Ureter (tissue), 1 donor: Measurements from ENCODE around the gene ITGB6. TPM values are rescaled to one million over a fixed set of nuclear protein-coding genes. Genes with fewer than 3 reads are reported as not detected.

ENCODE experiments used
- DNase-seq: peaks from one replicate; pipeline ENCODE4 v3.0.0-alpha.2; 2020; ENCODE audit warnings: low spot score
- total RNA-seq: library from RNA; stranded (reverse); gene quantifications from one replicate; pipeline ENCODE4 v1.2.4, GENCODE V29; 2023
- donor health status: DM: yes; HTN: yes; CAD: no.

Gene ITGB6, protein sequence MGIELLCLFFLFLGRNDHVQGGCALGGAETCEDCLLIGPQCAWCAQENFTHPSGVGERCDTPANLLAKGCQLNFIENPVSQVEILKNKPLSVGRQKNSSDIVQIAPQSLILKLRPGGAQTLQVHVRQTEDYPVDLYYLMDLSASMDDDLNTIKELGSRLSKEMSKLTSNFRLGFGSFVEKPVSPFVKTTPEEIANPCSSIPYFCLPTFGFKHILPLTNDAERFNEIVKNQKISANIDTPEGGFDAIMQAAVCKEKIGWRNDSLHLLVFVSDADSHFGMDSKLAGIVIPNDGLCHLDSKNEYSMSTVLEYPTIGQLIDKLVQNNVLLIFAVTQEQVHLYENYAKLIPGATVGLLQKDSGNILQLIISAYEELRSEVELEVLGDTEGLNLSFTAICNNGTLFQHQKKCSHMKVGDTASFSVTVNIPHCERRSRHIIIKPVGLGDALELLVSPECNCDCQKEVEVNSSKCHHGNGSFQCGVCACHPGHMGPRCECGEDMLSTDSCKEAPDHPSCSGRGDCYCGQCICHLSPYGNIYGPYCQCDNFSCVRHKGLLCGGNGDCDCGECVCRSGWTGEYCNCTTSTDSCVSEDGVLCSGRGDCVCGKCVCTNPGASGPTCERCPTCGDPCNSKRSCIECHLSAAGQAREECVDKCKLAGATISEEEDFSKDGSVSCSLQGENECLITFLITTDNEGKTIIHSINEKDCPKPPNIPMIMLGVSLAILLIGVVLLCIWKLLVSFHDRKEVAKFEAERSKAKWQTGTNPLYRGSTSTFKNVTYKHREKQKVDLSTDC
- 96.3 TPM for total RNA-seq

DNA sequence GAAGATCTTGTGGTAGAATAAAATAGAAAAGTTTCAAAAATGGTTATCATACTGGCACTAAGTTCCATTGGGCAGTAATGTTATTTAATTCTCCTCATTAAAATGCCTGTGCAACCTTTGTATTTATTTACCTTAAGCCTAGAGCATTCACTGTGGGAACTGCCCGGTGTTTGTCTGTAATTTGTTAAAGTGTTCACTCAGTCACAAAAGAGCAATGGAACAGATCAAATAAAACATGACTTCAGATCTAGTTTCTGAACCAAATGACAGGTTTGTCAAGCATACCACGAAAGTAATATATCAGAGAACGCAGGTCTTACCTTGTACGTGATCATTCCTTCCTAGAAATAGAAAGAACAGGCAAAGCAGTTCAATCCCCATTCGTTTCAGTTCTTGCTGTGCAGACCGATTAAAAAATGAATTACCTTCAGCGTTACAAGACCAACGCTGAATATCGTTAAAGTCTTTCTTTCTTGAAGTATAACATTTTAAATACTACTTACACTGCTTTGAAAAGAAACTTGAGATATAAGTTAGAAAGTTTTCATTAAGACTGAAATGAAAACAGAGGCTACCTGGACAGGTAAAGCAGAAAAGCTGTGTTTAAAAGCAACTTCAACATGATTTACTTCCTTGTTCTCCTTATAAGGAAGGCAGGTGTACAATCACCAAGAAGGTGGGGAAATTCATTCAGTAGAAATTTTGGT, at the start of gene ITGB6:
ITGB6 (minus strand) TSS at position 590 of the 707 bp plus-strand sequence; CDS start at position 381, 209 bp downstream.
- no peak for DNase-seq

DNA sequence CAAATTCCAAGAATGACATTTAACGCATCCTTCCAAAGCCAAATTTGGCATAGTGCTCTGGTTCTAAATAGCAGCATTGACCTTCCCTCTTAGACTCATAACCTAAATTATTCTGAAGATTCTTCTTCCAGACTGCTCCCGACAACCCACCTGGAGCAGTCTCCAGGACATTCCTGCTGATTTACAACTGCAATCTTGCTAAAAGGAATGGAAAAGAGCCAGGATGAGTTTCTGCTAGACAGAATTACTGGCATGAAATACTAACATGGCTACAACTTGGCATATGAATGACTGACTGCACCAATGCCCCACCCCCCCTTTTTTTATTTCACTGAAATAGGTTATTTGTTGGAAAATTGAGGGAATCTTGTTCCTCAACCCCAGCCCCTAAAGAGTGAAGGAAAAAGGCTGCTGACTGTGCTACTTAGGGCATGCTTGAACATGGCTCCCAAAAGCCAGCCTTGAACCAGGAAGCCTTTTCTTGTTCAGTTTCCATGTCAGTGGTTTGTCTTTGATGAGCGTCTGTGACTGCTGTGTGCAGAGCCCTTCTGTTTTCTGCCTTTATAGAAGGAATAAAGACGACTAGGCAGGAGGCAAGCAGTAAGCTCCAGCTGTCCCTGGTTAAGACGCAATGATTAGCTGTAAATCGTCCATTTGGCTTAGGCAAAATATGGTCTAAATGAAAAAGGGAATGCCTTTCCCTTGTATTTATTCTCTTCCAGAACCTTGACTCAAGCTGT, 47.4 kb upstream of the ITGB6 start:
- no peak for DNase-seq

DNA sequence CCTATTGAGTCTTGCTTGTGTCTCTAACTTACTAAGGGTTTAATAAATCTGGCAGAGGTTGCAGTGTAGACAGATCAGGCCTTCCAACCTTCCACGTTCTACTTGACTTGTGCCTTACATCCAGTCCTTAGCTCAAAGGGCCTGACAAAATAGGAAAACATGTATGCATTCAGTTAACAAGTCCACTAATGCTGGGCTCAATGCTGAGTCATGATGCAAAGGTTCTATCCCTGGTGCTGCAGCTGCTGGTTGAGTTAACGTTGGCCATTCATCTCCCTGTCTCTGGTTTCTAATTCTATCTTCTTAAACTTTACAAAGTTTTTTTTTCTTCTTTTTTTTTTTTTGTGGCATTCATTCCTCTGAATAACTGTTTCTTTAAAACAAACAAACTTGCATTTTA, 46.3 kb upstream of the ITGB6 start:
- no peak for DNase-seq

DNA sequence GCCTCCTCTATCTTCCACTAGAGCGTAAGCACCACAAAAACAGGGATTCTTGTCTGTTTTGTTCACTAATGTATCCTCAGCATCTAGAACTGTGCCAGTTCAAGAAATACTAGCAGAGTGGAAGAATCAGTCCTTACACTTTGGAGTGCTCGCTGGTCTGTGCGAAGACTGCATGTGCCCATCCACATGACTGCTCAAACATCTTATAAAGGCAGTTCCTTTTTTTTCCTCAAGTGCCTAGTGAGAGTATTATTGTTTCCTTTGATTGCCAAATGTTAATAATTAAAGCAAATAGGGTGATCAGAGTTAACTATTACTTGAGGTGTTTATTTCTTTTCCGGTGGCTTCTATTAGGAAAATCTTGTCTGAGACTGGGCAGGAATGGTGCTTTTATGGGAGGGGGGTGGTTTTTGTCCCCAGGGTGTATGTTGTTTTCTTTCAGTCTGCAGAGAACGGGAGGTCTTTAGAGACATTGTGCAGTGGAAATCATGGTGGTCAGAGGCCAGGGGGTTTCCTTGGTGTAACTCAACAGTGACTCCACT, 45.6 kb upstream of the ITGB6 start:
- DNase-seq = no peak

DNA sequence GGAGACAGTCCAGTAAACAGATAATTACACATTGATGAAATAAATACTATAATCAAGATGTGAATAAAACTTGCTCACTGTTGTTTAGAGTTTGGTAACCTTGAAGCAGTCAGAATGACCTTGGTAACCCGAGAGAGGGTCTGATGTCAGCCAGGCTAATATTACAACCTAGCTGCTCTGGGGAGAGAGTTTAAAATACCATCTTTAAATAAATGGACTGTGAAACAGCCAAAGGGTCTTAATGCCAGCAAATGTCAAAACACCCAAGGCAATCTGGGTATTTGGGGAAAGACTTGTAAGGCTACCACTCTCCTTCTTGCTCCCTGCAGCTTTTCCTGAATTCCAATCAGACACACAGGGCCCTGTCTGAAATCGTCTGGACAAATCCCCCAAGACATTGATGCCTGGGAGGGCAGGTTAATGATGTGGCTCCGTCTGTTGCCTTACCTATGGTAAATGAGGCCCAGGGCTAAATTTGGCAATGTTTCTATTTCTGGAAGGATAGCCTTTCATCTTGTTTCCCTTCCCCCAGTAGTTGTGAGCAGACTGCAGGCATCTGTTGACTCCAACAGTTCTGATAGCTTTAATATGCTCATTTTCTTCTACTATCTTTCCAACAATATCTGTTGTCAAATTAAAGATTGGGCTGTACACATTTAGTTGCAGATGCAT, 43.0 kb upstream of the ITGB6 start:
- no peak for DNase-seq

DNA sequence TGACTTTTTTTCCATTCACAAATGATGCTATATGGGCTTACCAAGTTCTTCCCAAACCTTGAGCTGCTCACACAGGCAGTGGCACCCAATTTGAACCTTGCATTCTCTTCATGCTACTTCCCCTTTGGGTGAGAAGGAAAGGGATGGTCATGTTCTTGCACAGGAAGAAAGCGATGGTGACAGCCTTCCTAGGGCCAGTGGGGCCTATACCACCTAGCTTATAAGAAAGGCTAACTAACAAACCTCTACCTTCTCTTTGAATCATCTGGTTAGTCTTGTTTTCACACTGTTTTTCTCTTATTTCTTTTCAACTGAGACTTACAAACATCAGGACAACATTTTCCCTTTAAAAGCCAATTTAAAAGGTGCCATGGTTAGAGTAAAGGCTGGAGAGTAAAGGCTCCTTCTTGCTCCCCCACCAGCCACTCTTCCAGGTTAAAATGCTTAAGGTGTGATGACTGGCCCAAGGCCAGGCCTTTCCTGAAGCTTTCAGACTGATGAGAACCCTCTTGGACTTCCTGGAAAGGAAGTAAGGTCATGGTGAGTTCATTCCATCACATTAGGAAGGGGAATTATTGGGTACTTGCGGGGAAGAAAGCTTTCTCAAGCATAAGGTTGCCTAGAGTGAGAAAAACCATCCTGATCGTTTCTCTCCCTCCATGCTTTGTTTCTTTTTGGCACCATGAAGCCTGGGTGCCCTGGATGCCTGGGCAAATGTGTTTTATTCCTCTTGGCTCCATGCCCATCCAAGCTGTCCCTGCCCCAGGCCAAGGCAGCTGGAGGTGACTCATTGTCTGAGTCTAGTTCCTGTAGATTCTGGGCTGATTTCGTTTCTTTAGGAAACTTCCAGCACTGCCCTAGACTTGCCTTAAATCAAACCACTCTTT, 41.4 kb upstream of the ITGB6 start:
- DNase-seq = peak; percentile 65

DNA sequence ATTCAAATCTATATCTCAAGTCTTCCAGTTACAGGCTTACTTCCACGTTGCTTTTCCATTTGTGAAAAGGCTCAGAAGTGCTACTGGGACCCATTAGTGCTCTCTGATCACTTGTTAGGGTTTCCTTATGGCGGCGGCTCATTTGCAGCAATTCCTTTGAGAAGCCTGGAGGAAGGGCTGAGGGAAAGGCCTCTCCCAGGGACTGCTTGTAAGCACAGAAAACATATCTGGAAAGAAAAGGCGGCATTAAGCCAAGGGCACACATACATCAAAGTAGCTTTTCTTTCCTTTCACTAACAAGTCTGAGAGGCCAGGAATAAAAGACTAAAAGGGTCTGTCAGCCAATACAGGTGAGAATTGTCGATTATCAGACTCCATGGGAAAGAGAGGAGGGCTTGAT, 39.4 kb upstream of the ITGB6 start:
- no peak for DNase-seq

DNA sequence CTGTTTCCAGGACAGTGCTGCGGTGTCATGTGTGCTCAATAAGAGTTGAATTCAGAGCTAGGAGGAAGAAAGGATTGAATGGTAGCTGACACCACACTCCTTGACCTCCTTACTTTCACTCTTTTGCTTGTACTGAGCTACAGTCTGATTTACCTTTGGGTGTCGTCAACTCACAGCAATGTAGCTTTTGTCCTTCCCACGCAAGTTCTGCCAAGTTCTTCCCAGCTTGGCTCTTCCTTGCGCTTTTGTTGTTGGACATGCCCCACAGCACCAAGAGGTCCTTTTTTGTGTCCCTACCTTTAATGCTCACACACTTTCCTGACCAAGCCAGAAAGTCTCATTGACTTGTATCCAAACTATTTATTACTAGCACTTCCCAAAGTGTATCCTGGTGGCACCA, 38.3 kb upstream of the ITGB6 start:
- no peak for DNase-seq

DNA sequence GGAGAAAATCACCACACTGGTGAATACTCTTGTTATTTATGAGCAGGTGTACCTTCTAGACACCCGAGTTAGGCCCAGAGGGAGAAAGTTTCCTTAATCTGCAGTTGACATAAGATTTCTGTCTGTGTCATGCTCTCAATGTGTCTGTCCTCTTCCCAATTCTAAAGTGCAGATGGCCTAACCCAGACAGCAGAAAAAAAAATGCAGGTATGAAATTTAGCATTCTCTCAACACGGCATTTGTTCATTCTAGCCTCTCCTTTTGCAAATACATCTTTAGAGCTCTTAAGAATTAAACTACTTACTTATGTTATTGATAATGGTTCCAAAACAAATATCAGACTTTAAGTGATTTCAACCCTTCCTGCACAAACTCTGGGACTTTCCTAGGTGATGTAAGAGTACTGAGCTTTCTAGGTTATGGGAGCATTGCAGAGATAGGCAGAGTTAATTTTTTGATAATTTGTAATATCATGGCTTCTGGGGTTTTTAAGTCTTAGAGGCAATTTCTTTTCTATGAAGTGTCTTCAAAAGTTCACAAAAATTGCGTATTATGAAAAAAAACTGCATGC, 32.9 kb upstream of the ITGB6 start:
- DNase-seq = no peak

DNA sequence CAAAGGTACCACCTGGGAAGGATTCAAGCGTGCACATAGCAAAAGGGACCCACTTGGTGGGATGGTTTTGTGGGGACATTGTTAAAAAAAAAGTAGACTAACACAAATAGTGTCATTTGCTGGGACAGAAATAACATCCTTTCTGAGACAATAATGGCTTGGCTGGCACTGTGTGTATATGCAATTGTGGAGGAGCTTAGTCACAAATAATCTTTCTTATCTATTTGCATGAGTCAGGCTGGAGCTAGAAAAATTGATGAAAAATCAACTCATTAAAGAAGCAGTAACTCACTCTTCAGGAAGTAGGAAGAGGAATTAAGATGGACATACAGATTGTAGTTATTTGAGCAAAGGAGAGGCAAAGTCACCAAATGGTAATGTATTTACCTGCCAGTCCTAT, 29.5 kb upstream of the ITGB6 start:
- DNase-seq = no peak

DNA sequence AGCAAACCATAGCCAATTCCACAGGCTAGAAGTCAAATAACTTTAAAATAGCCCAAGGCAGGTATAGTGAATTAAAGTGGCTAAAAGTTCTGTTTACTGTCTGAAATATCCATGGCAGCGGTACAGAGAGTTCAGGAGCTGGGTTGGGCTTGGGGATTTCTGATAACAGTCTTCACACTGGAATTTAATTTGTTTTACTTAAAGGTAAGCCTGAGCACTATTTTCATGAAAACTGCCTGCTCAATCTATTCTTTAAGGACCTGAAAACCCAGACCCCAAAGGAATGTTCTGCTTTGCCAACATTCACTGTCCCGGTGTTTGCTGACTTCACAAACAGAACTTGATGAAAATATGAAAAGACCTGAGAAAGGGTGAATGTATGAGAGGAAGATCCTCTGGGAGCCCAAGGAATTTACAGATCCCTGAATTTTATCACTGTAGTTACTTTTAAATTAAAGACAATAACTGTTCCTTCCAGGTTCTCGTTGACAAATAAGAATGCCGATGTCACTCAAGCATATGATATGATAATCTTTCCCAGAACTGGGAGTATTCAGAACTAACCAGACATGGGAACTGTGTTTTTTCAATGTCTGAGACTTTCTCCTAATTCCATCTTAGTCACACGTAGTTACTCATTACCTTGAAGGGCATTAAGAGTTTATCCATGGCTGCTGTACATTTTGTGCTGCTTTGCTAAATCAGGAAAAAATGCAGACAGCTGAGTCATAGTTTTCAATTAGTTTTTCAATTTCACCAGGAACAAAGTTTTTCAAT, 28.3 kb upstream of the ITGB6 start:
- no peak for DNase-seq

DNA sequence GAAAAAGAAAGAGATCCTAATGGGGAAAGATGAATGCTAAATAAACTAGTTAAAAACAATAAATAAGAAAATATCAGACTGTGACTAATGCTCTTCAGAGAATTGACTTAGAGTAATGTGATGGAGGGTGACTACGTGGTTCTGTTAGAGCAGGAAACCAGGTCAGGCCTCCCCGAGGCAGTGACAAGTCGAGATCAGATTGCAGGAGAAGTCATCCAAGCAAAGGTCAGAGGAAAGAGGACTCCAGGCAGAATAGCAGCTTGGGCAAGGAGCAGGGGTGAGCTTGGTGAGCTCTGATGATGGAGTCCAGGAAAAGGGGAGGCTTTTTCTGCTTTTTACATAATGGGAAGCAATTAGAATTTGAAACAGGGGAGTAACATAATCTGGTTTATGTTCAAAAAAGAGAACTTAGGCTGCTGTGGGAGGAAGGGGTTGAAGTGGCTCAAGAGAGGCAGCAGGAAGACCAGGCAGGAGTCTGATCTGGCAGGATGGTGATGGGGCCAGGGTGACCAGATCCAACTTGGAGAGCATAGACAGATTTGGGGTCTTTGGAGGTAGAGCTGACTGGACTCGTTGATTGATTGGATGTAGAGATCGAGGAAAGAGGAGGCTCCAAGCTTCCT, 27.3 kb upstream of the ITGB6 start:
- DNase-seq = no peak

DNA sequence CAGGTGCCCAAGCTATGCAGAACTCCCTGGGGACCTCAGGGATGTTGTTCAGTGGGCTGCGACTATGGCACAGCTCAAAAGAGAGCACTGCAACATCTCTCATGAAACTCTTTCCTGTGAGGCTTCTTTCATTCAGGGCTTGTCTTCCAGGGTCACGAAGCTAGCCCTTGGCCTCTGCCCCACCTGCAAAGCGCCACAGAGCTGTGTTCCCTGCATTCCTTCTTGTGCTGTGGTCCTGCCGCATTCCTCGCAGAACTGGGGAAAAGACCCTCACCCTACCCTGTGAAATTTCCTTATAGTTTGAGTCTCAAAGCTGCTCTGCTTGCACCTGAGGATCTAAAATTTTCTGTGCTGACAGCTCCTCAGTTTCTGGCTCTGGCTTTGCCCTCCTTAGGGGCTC, 26.3 kb upstream of the ITGB6 start:
- no peak for DNase-seq

DNA sequence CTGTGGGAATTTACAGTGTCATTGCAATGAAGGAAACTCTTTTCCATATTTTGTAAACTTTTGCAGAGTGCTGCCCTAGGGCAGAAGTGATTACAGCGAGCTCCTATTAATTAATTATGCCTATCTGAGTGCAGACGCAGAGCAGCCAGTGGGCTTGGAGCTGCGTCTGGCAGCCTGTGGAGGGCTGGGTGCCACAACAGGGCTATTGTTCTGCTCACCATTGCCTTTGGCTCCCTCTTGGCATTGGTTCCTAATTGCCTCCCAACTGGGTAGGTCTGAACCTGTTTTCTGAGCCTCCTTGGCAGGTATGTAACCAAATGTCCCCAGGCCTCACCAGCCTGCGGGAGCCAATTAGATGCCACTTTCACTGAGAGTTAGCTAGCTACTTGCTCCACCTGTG, 25.6 kb upstream of the ITGB6 start:
- DNase-seq = no peak

DNA sequence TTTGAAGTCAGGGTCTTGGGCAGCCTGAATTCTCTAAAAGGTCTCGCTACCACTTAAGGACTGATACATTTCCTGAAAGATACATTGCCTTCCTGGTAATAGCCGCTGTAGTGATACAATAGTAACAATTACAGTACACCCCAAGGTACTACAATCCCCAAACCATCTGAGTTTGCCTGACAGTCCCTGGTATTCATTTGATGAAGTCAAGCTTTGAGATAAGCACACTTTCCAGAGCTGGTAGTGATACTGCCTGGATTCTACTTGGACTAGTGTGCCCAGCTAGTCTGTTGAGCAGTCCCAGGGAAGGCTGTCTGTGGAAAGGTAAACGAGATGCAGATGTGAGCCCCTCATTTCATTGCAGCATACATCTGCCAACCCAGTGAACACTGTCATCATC, 24.4 kb upstream of the ITGB6 start:
- DNase-seq = no peak

DNA sequence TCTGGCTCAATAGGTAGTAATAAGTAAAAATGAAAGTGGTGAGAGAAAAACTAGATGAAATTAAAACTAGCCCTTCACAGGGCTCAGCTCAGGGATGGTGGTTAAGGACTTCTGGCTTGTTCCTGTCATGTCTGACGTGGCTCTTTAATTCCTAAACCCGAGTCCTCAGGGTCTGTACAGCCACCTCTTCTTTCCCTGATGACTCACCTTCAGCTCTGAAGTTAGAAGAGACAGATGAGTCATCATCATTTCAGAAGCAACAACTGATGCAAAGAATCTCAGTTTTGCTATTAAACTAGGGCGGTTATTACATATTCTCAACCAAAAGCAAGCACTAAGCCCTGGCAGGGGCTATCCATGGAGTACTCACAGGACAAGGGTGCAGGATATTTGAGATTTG, 24.0 kb upstream of the ITGB6 start:
- no peak for DNase-seq

DNA sequence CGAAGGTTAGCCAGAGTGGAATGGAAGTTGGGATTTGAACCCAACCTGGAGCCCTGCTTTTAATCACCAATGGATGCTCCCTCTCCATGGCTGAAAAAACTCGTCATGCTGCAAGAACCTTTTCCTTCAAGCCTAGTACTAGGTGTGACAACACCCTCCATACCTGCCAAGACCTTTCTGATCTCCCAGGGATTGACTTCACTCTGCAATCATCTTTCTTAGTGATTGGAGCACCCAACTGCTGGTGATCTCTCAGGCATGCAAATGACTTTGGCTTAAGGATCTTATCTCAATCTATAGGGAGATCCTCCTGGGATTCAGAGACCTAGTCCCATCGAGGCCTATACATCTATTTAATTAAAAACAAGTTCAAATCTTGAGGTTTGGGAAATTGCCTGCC, 23.5 kb upstream of the ITGB6 start:
- DNase-seq = no peak

DNA sequence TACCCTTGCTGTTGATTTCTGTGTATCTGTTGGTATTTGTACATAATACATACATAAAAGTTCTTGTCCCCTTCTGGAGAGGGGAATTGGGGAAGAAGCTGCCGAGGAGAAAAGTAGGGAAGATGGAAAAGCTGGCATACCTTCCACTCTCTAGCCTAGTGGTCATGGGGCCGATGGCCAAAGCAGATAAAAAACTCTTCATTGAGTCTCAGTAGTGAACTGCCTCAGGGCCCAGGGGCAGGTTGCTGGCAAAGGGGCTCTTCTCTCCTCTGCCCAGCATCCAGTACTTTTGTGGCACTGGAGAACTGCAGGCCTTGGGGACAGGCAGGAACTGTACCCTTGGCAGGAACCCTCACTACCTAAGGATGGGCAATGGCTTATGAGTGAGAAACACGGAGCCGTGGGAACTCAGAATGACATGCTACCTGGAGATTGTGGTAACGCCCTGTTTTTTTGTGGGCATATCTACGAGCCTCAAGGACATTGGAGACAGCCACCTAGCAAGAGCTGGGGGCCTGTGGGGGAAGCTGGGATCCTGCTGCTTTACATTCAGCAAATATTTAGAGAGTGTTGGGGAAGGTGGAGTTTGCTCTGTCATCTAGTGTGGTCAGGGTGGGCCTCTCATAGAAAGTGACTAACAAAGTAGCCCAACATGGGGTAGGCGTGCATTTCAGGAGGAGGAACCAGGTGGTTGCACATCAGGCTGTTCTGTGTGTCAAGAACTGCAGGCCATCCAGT, 22.6 kb upstream of the ITGB6 start:
- DNase-seq = no peak
